K562 (cell line): ENCODE data around the gene WDR20. TPM values are rescaled to one million over a fixed set of nuclear protein-coding genes. Genes with fewer than 3 reads are reported as not detected.

Source experiments
- CCNT2 ChIP-seq: IDR thresholded peaks from 2 replicates; pipeline ENCODE4 v1.6.1; 2011; ENCODE audit warnings: borderline replicate concordance, low read depth, mild to moderate bottlenecking, moderate library complexity, mixed read lengths, low read length; ENCODE audit not compliant: insufficient read length; ENCODE audit errors: extremely low read depth
- ETS2 ChIP-seq: IDR thresholded peaks from 2 replicates; pipeline ENCODE4 v1.6.1; 2016; ENCODE audit warnings: borderline replicate concordance, missing genetic modification characterization, mild to moderate bottlenecking, moderate library complexity, missing compliant biosample characterization; ENCODE audit not compliant: poor library complexity, severe bottlenecking
- HMGN3 ChIP-seq: IDR thresholded peaks from 2 replicates; pipeline ENCODE4 v1.6.1; 2011; ENCODE audit warnings: borderline replicate concordance, low read depth, mild to moderate bottlenecking, mixed read lengths, low read length; ENCODE audit not compliant: insufficient read length; ENCODE audit errors: extremely low read depth
- KLF6 ChIP-seq: fragments of 250-450 bp; sonication (Bioruptor Pico); IDR thresholded peaks from 2 replicates; pipeline ENCODE4 v1.4.0; 2020; ENCODE audit warnings: mild to moderate bottlenecking, moderate library complexity, borderline replicate concordance
- ZNF511 ChIP-seq: sonication (generic); formaldehyde crosslinking; IDR thresholded peaks from 2 replicates; pipeline ENCODE4 v1.8.0; 2022; ENCODE audit warnings: mild to moderate bottlenecking, missing genetic modification reagents
- ZNF609 ChIP-seq: sonication (generic); formaldehyde crosslinking; IDR thresholded peaks from 2 replicates; pipeline ENCODE4 v1.8.1; 2023; ENCODE audit warnings: missing genetic modification reagents, mild to moderate bottlenecking, borderline replicate concordance
- polyA plus RNA-seq, 8 experiments: library from polyadenylated mRNA; depleted of rRNA in 4 of 8; stranded (reverse) in 5 of 8; unstranded in 3 of 8; fragments of >200 nt; fragmentation: Nextera tagmentation in 2 of 8; fragmentation: Illumina TruSeq in 1 of 8; extraction: Ambion mirVana in 2 of 8; extraction: Trizol in 1 of 8; gene quantifications; 2 replicates each; pipeline versions ENCODE4 v1.2.1 to v1.2.3, GENCODE V29; 2011 to 2014; ENCODE audit warnings: inconsistent platforms in 1 of 8, missing spikeins in 1 of 8
- total RNA-seq, 7 experiments: library from RNA; depleted of rRNA in 6 of 7; stranded (reverse); fragments of >200 nt in 6 of 7; fragmentation: Illumina TruSeq in 2 of 7; extraction: Trizol in 2 of 7; gene quantifications; 2 replicates each; pipeline versions ENCODE4 v1.2.1 to v1.2.3, GENCODE V29; 2011 to 2021; ENCODE audit warnings: low replicate concordance in 1 of 7

The WDR20 gene
- total and polyA plus RNA-seq, 9 of the 15 experiments (the other 6 are each of a cell fraction or from before 2014, with no cell fraction given) = 7.0 to 15.3 (median 11.8) TPM

GRCh38 chr14:102157346-102157745 lies 17.6 kb downstream of the WDR20 start (continued):
- TF ChIP-seq CCNT2 = no peak
- TF ChIP-seq ZNF511 (CRISPR knock-in tag) = no peak
- TF ChIP-seq ZNF609 = no peak
- TF ChIP-seq KLF6 (CRISPR knock-in tag) = no peak
- TF ChIP-seq ETS2 (tag) = no peak
- TF ChIP-seq HMGN3 = no peak
